GM18507 (cell line): ENCODE measurements around the gene TPBGL.
A peak's percentile ranks its signal among the peaks of the same experiment; 100 is the strongest.
"Not testable (repeated sequence)": the region's sequence is repeated elsewhere in the genome, so short reads cannot be mapped to it uniquely, and the experiment has no call there.

Experiments used
- DNase-seq: peaks from one replicate; pipeline ENCODE4 v3.0.0; 2011; ENCODE audit warnings: low read depth; ENCODE audit not compliant: insufficient read length; ENCODE audit errors: extremely low spot score
- FAIRE-seq: peaks from 2 replicates; lab custom pipeline; 2011; peaks lifted over from hg19 to GRCh38; lab: Jason Lieb, UNC

The TPBGL gene

GRCh38 chr11:75269367-75269660, 28.7 kb downstream of the TPBGL start:
- DNase-seq (no peak), FAIRE-seq (no peak)

- DNase-seq (no peak), FAIRE-seq (no peak)
Measured at GRCh38 chr11:75269896-75270295, 29.3 kb downstream of the TPBGL start.

- no peak for DNase-seq
- FAIRE-seq: peak; percentile 29
Measured at GRCh38 chr11:75270896-75271418, 30.4 kb downstream of the TPBGL start.

GRCh38 chr11:75271730-75272129, 31.2 kb downstream of the TPBGL start:
- DNase-seq (no peak), FAIRE-seq (no peak)

- DNase-seq (no peak), FAIRE-seq (no peak)
Measured at GRCh38 chr11:75272391-75272790, 31.8 kb downstream of the TPBGL start.

- no peak for DNase-seq
- no peak for FAIRE-seq
Measured at GRCh38 chr11:75272821-75273301, 32.3 kb downstream of the TPBGL start.

GRCh38 chr11:75273411-75274391, 33.1 kb downstream of the TPBGL start:
- no peak for FAIRE-seq
- no peak for DNase-seq

GRCh38 chr11:75274716-75275115, 34.1 kb downstream of the TPBGL start:
- not testable (repeated sequence) for FAIRE-seq, DNase-seq

GRCh38 chr11:75275581-75275980, 35.0 kb downstream of the TPBGL start:
- no peak for DNase-seq

GRCh38 chr11:75276186-75276585, 35.6 kb downstream of the TPBGL start:
- FAIRE-seq: no peak
- DNase-seq: no peak

More at GRCh38 chr11:75275581-75275980, 35.0 kb downstream of the TPBGL start:
- FAIRE-seq: no peak

GRCh38 chr11:75276686-75277085, 36.1 kb downstream of the TPBGL start:
- DNase-seq (no peak), FAIRE-seq (no peak)

- no peak for FAIRE-seq
Measured at GRCh38 chr11:75277211-75277805, 36.7 kb downstream of the TPBGL start.

GRCh38 chr11:75277991-75278790, 37.6 kb downstream of the TPBGL start:
- FAIRE-seq (no peak), DNase-seq (no peak)

More at GRCh38 chr11:75277211-75277805, 36.7 kb downstream of the TPBGL start:
- DNase-seq: no peak

- FAIRE-seq: no peak
- no peak for DNase-seq
Measured at GRCh38 chr11:75279273-75279672, 38.7 kb downstream of the TPBGL start.

- DNase-seq: peak; percentile 69
- FAIRE-seq: peak; percentile 79
Measured at GRCh38 chr11:75280227-75280701, 39.7 kb downstream of the TPBGL start.

GRCh38 chr11:75280770-75281468, 40.3 kb downstream of the TPBGL start:
- DNase-seq (no peak), FAIRE-seq (no peak)

GRCh38 chr11:75281469-75282095, 41.0 kb downstream of the TPBGL start:
- FAIRE-seq (no peak), DNase-seq (no peak)

- DNase-seq (no peak), FAIRE-seq (no peak)
Measured at GRCh38 chr11:75283391-75283931, 42.9 kb downstream of the TPBGL start.
